Measurements from ENCODE around the gene RANBP17. TPM values are rescaled to one million over a fixed set of nuclear protein-coding genes. Genes with fewer than 3 reads are reported as not detected.

RANBP17 gene
- total RNA-seq, 2 experiments from 2014 or later = not detected

- ChIA-PET POLR2A (interaction anchor here (0.5 kb wide), 1 partner anchor 10 kb away, joined by 3 read pairs; no protein-coding TSS in a partner anchor), CTCF (no interaction called here)
Observed at GRCh38 chr5:171067540-171068130, 205.8 kb downstream of the RANBP17 start.

DNA sequence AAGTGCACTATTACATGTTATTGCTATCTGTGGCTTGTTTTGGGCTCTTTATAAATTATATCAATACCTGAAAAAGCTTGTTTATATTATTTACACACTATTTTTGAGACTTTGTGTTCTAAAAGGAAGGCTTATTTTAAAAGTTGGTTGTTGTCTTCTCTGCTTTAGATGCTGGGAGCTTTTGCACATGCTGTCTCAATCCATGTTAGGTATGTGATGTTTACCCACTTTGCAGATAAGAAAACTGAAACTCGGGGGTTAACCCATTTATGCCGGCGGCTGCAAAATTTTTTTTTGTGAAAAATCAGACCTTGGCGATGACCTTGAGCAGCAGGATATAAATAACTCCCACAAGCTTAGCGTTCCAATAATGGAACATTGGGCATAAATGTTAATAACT is 212.9 kb downstream of the RANBP17 start:
- ChIA-PET CTCF (no interaction called here), POLR2A (no interaction called here)

DNA sequence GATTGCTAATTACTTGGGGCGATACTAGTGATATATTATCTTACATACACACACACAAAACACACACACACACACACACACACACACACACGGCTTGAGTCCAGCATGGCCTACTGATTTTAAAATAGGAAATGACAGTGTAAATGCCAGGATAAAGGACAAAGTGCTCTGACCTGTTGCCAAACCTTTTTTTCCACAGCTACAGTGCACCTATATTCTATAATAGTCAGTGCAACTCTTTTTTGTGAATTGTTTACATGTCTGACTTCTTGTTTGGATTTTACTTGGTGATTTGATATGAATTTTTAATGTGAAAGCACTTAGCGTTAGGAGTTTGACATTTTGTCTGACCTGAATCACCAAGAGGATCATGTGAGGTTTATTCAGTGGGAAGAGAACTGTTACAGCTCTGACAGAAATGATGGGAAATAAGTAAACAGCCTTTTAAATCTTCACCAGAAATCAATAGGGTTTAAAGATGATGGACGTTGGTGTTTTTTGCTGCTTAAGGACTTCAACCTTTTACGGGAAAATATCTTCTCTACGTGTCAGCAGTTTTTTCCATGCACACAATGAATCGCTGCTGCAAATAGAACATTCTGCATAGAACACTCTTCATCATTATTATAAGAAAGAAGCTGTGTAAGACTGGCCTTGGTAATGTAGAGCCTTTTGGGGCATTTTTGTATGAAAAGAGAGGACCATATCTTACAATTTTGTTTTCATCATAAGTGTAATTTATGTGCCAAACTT is 218.5 kb downstream of the RANBP17 start:
- ChIA-PET POLR2A (no interaction called here), CTCF (no interaction called here)

- ChIA-PET POLR2A (no interaction called here), CTCF (no interaction called here)
Observed at GRCh38 chr5:171081319-171081718, 219.5 kb downstream of the RANBP17 start.

DNA sequence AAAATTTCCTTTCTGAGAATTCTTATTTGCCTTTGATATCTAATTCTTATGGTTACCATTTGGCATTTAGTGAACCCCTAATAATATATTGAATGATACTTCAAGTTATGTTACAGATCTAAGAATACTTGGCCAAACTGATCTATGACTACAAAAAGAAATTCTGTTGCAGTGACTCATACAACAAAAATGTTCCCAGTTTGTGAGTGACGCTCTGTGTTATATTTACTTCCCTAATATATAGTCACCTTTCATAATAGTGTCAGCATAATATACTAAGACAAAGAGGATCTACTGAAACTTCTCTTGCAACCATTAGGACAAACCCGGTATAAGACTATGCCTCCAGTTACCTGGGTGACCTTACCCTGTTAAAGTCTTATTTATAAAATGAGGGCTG is 230.4 kb downstream of the RANBP17 start:
- ChIA-PET POLR2A (no interaction called here), CTCF (no interaction called here)

GRCh38 chr5:171093598-171093997 is 231.8 kb downstream of the RANBP17 start:
- ChIA-PET POLR2A (no interaction called here), CTCF (no interaction called here)

DNA sequence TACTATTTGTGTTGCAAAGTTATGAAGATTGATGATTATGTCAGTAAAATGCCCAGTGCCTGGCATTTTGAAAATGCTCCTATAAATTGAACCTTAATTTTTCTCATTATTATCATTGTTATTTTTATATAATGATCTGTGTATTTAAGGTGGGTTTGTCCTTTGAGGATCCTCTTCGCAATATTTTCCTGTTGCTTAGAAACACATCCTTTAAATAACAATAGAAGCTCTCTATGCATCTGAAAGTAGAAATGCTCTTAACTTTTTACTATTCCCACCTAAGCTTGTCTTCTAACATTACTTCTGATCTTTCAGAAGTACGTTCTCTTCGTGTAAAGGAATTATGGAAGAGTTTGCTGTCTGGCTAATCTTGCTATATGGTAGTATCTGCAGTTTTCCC is 232.5 kb downstream of the RANBP17 start:
- CTCF ChIA-PET = no interaction called here
- POLR2A ChIA-PET = no interaction called here

GRCh38 chr5:171102877-171103610 is 241.2 kb downstream of the RANBP17 start:
- CTCF ChIA-PET = no interaction called here
- POLR2A ChIA-PET = no interaction called here

- ChIA-PET POLR2A (no interaction called here), CTCF (no interaction called here)
Observed at GRCh38 chr5:171107669-171108068, 245.9 kb downstream of the RANBP17 start.

DNA sequence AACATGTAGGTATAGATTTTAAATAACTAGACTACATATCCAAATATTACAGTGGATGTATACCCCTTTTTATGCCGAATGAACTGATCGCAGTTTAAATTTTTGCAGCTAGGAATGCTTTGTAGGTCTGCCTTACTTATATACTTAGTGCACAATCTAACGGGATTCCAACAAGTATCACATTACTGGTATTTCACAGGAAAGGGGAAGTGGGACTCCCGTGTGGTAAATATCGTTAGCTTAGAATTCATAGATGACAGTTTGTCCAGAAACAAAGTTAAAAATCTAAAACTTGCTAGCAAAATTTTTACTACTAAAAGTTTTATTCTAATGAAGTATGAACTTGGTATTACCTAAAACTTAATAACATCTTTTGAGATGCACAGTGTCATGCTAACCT is 253.7 kb downstream of the RANBP17 start:
- CTCF ChIA-PET = no interaction called here
- POLR2A ChIA-PET = no interaction called here

GRCh38 chr5:171116719-171117118 is 254.9 kb downstream of the RANBP17 start:
- CTCF ChIA-PET = no interaction called here
- POLR2A ChIA-PET = no interaction called here

- ChIA-PET CTCF (interaction anchor here (1.2 kb wide), 1 partner anchor 11 kb away, joined by 4 read pairs; no protein-coding TSS in a partner anchor), POLR2A (no interaction called here)
Observed at GRCh38 chr5:171120986-171121622, 259.3 kb downstream of the RANBP17 start.

DNA sequence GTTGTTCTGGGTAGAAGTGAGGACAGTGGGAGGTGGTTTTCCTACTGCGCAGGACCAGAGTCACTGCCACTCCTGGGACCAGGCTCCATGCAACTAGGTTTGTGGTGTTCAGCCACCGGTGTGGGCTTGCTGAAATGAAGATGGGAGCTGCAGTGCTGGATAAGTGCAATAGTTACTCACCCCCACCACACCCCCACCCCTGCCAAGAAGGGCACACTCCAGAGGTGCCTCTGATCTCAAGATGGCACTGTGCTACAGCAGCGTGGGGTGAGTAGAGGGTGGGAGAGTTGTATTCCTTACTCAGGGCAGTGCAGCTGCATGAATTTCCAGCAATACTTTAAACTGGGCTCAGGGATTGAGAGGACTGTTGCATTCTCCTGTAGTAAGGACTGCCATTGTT is 259.8 kb downstream of the RANBP17 start:
- CTCF ChIA-PET = interaction anchor here (1.2 kb wide), 1 partner anchor 10 kb away, joined by 4 read pairs; no protein-coding TSS in a partner anchor
- POLR2A ChIA-PET = no interaction called here

DNA sequence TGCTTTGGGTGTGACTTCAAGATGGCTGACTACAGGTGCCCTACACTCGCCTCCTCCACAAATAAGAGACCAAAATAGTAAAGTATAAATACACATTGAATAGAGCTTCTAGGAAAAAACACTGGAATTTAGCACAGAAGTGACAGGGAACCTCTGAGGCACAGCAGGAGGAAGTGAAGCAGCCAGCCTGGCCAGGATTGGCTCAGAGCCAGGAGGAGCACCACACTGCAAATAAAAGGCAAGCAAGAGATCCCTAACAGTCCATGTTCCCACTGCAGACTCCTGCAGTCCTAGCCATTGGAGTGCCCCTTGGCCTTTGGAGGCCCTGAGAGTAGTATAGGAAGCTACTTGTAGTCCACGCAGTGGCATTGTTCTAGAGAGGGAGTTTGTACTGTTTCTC is 260.6 kb downstream of the RANBP17 start:
- ChIA-PET CTCF (no interaction called here), POLR2A (no interaction called here)

DNA sequence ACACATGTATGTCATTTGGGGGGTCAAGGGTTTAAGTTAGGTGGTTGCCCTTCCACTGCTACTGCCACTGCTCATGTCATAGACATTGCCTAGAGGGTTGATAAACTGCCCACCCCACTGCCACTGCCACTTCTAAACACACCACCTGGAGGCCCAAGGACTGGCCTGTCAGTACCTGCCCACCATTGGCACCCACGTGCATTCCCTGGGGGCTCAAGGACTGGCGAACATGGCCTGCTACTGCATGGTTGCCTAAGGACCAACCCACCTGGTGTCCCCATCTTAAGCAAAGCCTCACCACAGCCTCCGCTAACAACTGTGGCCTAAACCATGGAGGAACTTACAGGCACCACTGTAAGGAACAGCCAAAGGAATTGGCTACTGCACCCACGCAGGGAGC is 261.6 kb downstream of the RANBP17 start:
- ChIA-PET CTCF (no interaction called here), POLR2A (no interaction called here)

DNA sequence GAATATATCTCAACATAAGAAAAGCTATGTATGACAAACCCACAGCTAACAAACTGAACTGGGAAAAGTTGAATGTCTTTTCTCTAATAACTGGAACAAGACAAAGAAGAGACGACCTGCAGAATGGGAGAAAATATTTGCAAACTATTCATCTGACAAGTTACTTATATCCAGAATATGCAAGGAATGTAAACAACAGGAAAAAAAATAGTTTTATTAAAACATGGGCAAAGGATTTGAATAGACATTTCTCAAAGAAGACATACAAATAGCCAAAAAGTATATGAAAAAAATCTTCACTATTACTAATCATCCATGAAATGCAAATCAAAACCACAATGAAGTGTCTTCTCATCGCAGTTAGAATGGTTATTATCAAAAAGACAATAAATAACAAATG is 265.5 kb downstream of the RANBP17 start:
- POLR2A ChIA-PET = no interaction called here
- CTCF ChIA-PET = no interaction called here

- CTCF ChIA-PET = no interaction called here
- POLR2A ChIA-PET = no interaction called here
Observed at GRCh38 chr5:171128136-171128535, 266.3 kb downstream of the RANBP17 start.

DNA sequence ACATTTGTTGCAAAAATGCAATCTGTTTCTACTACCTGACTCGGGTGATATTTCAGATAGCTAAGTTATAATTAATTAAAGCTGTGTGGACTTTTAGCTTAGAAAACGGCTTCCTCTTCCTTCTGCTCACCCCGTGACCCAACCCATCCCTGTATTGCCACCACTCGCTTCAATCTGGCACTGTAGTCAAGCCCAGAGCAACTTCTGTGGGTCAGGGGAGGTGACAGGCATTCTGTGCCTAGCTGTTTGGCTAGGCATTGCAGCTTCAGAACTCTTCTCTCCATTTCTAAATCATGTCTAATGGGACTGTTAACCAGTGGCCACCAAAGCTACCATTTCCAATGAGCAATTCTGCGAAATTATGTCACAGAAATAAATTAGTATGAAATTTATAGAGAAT is 267.5 kb downstream of the RANBP17 start:
- ChIA-PET CTCF (no interaction called here), POLR2A (no interaction called here)

DNA sequence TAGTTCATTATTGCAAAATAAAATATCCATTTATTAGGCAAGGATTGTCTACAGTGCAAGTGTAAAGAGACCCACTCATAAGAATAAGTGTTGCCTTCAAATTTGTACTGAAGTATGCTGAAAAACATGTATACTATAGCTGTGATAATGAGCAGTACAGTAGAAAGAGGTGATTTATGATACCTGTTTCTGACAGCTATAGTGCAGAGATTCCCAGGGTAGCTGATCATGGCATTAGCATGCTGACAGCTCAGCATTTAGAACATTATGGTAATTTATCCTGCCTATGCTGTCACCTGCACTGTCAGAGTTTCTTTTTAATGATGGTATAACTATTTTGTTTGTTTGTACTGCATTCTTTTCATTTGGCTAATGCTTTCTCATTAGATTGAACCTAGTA is 269.7 kb downstream of the RANBP17 start:
- CTCF ChIA-PET = interaction anchor here (0.5 to 1.3 kb wide), 2 partner anchors 10 to 29 kb away, joined by 3 to 4 read pairs; no protein-coding TSS in a partner anchor
- POLR2A ChIA-PET = no interaction called here

DNA sequence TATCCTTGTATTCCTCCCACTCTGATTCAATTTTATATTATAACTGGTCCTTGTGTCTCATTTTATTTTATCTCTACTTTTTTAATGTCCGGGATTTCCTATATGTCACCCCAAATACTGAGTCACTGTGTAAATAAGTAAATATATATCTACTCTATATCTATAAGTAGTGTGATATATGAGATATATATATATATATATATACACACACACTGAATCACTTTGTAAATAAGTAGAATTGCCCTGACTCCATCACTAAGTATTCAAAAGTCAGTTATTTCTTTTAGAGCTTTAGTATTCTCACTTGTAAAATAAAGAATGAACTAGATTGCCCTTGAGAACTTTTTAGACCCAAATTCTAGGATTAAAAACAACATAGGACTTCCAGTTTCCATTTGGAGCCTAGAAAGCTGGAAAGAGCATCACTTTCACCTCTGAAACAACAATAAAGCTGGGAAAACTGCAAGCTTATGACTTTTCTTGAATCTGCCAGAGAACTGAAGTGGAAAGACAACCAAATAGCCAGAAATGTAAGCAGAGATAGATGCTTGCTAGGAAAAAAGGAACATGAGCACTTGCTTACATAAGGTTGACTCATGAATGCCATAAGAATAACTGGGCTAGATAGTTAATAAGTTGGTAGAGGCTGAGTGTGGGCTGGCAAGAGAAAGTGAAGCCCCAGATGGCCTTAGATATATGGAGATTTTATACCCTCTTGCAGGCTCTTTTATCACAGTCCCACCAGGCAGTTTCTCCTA is 276.1 kb downstream of the RANBP17 start:
- POLR2A ChIA-PET = no interaction called here

More for the DNA sequence above, 276.1 kb downstream of the RANBP17 start:
- CTCF ChIA-PET = interaction anchor here (0.7 kb wide), 1 partner anchor 37 kb away, joined by 3 read pairs; no protein-coding TSS in a partner anchor

All from activated CD8-positive, alpha-beta memory T cell treated with anti-CD3 and anti-CD28 coated beads for 36 hours (primary cell).